Natural killer cell treated with Interleukin-12 subunit alpha and Interleukin-12 subunit beta and Interleukin-15 and Interleukin-18, amount 100 ng/mL, for 72 hours (primary cell): ENCODE measurements around the gene PDE4B. TPM values are rescaled to one million over a fixed set of nuclear protein-coding genes. Genes with fewer than 3 reads are reported as not detected.

Source experiments
- ATAC-seq, 2 donors: fragments of 150-1000 bp; cut with Tn5 transposase in 1 of 2; sonication (Bioruptor Pico), chemical (Tn5 transposase) in 1 of 2; 2 replicates each; pipeline ENCODE4 v1.10.0; 2021
- DNase-seq: peaks from one replicate; pipeline ENCODE4 v3.0.0; 2022; ENCODE audit warnings: low spot score
- H3K27ac Mint-ChIP-seq, 2 donors: 1 replicate in 1 of 2; 2 replicates in 1 of 2; pipeline ENCODE4 v1.8.0; 2022; ENCODE audit warnings: mixed read lengths in 2 of 2, mild to moderate bottlenecking in 1 of 2, moderate library complexity in 1 of 2
- H3K27me3 Mint-ChIP-seq, 2 donors: 1 replicate in 1 of 2; 2 replicates in 1 of 2; pipeline ENCODE4 v1.8.0; 2022; ENCODE audit warnings: mixed read lengths in 2 of 2
- H3K36me3 Mint-ChIP-seq: one replicate; pipeline ENCODE4 v1.8.0; 2022; ENCODE audit warnings: mixed read lengths
- H3K4me1 Mint-ChIP-seq, 2 donors: 1 replicate in 1 of 2; 2 replicates in 1 of 2; pipeline ENCODE4 v1.8.0; 2022; ENCODE audit warnings: low read depth in 2 of 2, mixed read lengths in 2 of 2, mild to moderate bottlenecking in 1 of 2
- H3K4me3 Mint-ChIP-seq: one replicate; pipeline ENCODE4 v1.8.0; 2022; ENCODE audit warnings: mixed read lengths
- H3K9me3 Mint-ChIP-seq: 2 replicates; pipeline ENCODE4 v1.8.0; 2022; ENCODE audit warnings: mixed read lengths
- total RNA-seq, 2 donors: library from RNA; stranded (reverse); gene quantifications; one replicate each; pipeline ENCODE4 v1.2.3, GENCODE V29; 2022

Gene PDE4B
- total RNA-seq, 2 donors from 2014 or later, result 83.8 to 136 TPM

GRCh38 chr1:66271216-66271903 is 478.7 kb downstream of the PDE4B start:
- H3K27ac Mint-ChIP-seq, result peak overlapping the region; percentile 96 to 99
- no peak for ATAC-seq
- peaks cover 43 to 54% of the 10 kb centered on the region in 2 donors for H3K4me1 Mint-ChIP-seq
- H3K27me3 Mint-ChIP-seq, result no peaks in the 10 kb centered on the region
- no peaks in the 10 kb centered on the region for H3K9me3 Mint-ChIP-seq
- DNase-seq, result no peak
- H3K36me3 Mint-ChIP-seq, result no peaks in the 10 kb centered on the region
- no peak overlapping the region for H3K4me3 Mint-ChIP-seq

DNA sequence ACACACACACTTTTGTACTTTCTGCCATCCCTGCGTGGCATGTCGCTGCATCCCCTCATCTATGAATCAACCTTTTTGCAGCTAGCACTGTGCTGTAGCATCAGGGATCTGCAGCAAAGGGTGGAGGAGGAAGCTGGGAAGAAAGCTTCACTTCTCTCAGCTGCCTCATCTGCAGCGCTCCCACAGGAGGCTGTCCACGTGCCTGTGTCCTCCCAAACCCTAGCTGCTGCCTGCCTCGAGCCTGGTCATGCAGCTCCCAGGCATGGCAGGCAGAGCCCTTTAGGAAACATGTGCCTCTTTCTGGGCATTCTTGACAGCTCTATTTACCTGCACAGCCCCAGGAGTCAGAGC is 479.2 kb downstream of the PDE4B start:
- Mint-ChIP-seq H3K4me1 (peaks cover 49 to 55% of the 10 kb centered on the region in 2 donors), H3K27ac (peak overlapping the region; percentile 96 to 99), H3K27me3 (no peaks in the 10 kb centered on the region), H3K4me3 (no peak overlapping the region), H3K9me3 (no peaks in the 10 kb centered on the region), H3K36me3 (no peaks in the 10 kb centered on the region)
- no peak for ATAC-seq
- no peak for DNase-seq

- no peaks in the 10 kb centered on the region for H3K36me3 Mint-ChIP-seq
- peak overlapping the region; percentile 60 for H3K4me3 Mint-ChIP-seq
- no peak for DNase-seq
- H3K27me3 Mint-ChIP-seq, result no peaks in the 10 kb centered on the region
- no peaks in the 10 kb centered on the region for H3K9me3 Mint-ChIP-seq
- peaks cover 64 to 70% of the 10 kb centered on the region in 2 donors for H3K4me1 Mint-ChIP-seq
- no peak for ATAC-seq
- peak overlapping the region; percentile 96 to 99 for H3K27ac Mint-ChIP-seq
These were observed 481.0 kb downstream of the PDE4B start for GRCh38 chr1:66273656-66274055.

DNA sequence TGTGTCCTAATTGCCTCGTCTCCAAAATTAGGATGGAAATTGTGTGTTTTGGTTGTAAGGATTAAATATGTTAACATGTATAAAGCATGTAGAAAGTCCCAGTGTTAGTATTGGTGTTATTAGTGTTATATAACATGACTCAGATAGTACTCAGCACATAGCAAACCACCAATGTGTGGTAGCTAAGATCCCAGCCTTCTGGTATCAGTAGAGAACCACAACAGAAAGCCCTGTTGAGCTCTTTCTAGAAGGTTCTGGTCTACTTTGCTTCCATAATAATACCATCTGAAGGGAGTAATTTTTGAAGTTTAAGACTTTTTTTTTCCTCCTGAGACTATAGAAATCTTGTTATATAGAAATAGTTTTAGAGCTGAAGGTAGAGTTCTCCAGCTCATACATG is 481.9 kb downstream of the PDE4B start:
- H3K36me3 Mint-ChIP-seq, result no peaks in the 10 kb centered on the region
- peaks cover 74 to 76% of the 10 kb centered on the region in 2 donors for H3K4me1 Mint-ChIP-seq
- H3K9me3 Mint-ChIP-seq, result no peaks in the 10 kb centered on the region
- ATAC-seq (peak; percentile 71 to 84), DNase-seq (peak; percentile 65)
- H3K27ac Mint-ChIP-seq, result peak overlapping the region; percentile 96 to 99
- no peaks in the 10 kb centered on the region for H3K27me3 Mint-ChIP-seq
- H3K4me3 Mint-ChIP-seq, result peak overlapping the region; percentile 96

GRCh38 chr1:66275083-66275482 is 482.4 kb downstream of the PDE4B start:
- DNase-seq (no peak), ATAC-seq (peak; percentile 77 to 85)
- no peaks in the 10 kb centered on the region for H3K27me3 Mint-ChIP-seq
- peaks cover 1% of the 10 kb centered on the region for H3K36me3 Mint-ChIP-seq
- H3K4me1 Mint-ChIP-seq, result peaks cover 78 to 79% of the 10 kb centered on the region in 2 donors
- H3K4me3 Mint-ChIP-seq, result peak overlapping the region; percentile 96
- peak overlapping the region; percentile 96 to 99 for H3K27ac Mint-ChIP-seq
- H3K9me3 Mint-ChIP-seq, result no peaks in the 10 kb centered on the region

- Mint-ChIP-seq H3K4me1 (peaks cover 78 to 79% of the 10 kb centered on the region in 2 donors), H3K36me3 (peaks cover 7% of the 10 kb centered on the region), H3K27me3 (no peaks in the 10 kb centered on the region), H3K27ac (peak overlapping the region; percentile 96 to 99), H3K4me3 (peak overlapping the region; percentile 96), H3K9me3 (no peaks in the 10 kb centered on the region)
- ATAC-seq, result peak; percentile 50 to 66
- DNase-seq, result peak; percentile 78
These were observed 482.9 kb downstream of the PDE4B start for GRCh38 chr1:66275601-66276023.

- H3K4me1 Mint-ChIP-seq, result peaks cover 83 to 84% of the 10 kb centered on the region in 2 donors
- H3K27me3 Mint-ChIP-seq, result no peaks in the 10 kb centered on the region
- H3K4me3 Mint-ChIP-seq, result peak overlapping the region; percentile 96
- H3K27ac Mint-ChIP-seq, result peak overlapping the region; percentile 96 to 99
- peaks cover 7% of the 10 kb centered on the region for H3K36me3 Mint-ChIP-seq
- peak; percentile 85 to 87 for ATAC-seq
- peak; percentile 75 for DNase-seq
- H3K9me3 Mint-ChIP-seq, result no peaks in the 10 kb centered on the region
These were observed 483.5 kb downstream of the PDE4B start for GRCh38 chr1:66276218-66276617.

- ATAC-seq, result no peak
- no peak for DNase-seq
- Mint-ChIP-seq H3K4me3 (peak overlapping the region; percentile 62), H3K27me3 (no peaks in the 10 kb centered on the region), H3K27ac (peak overlapping the region; percentile 96 to 99), H3K36me3 (peaks cover 7% of the 10 kb centered on the region), H3K4me1 (peaks cover 79 to 94% of the 10 kb centered on the region in 2 donors), H3K9me3 (no peaks in the 10 kb centered on the region)
These were observed 485.7 kb downstream of the PDE4B start for GRCh38 chr1:66278260-66279021.

DNA sequence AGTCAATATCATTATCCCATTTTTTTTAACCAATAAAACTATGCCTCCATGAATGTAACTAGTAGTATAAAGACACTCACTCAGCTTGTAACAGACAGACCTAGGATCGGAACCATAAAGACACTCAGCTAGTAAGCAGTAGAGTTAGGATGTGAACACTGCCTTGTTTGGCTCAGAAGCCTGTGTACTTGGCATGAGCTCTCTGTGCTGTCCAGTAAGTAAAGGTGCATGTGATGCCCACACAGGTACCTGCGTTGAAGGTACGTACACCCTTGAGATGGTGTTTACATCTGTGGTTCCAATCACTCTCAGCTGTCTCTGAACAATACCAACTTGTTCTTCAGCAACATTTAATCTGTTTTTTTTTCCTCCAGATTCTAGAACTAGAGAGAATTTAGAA is 489.1 kb downstream of the PDE4B start:
- peak in 1 of 2 donors; percentile 4 for ATAC-seq
- DNase-seq, result no peak
- Mint-ChIP-seq H3K4me3 (peak overlapping the region; percentile 62), H3K36me3 (peaks cover 12% of the 10 kb centered on the region), H3K4me1 (peaks cover 79 to 93% of the 10 kb centered on the region in 2 donors), H3K9me3 (peaks cover 3% of the 10 kb centered on the region), H3K27me3 (no peaks in the 10 kb centered on the region), H3K27ac (peak overlapping the region; percentile 96 to 99)

DNA sequence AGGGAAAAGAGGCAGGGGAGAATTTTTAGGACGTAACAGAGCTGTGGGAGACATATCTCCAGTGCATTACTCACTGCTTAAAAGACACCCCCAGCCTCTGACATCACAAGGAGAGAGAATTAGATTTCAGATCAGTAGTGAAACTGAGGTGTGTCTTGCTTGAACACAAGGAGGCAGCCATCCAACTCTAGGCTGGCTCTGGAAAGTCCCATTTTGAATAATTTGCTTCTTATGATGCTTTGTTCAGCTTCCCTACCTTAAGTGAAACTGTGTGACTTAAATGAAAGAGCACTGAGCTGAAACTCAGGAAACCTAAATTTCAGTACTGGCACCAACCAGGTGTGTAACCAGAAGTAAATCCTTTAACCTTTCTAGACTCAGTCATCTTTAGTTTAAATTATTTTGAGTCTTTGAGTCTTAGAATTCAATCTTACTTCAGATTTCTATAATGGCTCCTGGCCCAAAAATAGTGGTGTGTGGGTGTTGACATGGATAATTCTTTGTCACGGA is 489.7 kb downstream of the PDE4B start:
- Mint-ChIP-seq H3K4me1 (peaks cover 76 to 89% of the 10 kb centered on the region in 2 donors), H3K4me3 (peak overlapping the region; percentile 62), H3K27me3 (no peaks in the 10 kb centered on the region), H3K36me3 (peaks cover 12% of the 10 kb centered on the region), H3K9me3 (peaks cover 3% of the 10 kb centered on the region), H3K27ac (peak overlapping the region; percentile 96 to 99)
- ATAC-seq (peak; percentile 90 to 94), DNase-seq (peak; percentile 78)

DNA sequence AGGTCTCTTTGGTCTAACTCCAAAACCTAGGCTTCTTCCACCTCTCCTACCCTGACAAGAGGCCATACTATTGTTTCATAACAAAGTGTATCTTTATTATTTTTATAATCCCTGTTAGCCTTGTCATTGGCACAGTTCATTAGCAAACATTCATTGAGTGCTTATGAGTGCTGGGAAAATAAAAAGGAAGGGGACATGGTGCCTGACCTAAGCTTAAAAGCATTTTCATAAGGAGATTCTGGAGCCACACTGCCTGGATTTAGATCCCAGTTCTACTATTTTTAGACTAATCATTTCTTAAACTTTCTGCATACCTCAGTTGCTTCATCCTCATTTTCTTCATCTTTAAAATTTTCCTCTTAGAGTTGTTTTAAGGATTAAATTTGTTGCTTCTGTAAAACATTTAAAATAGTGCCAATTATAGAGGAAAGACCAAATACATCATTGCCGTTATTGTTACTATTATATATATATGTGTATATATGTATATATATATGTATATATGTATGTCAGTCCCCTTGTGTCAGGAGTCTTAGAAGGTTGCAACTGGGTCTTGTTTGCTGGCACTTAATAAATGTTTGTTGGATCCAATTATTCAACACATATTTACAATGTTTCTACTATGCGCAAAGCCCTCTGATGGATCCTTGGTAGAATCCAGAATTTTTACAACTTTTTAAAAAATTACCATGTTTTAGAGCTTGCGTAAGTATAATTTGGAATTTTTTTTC is 490.4 kb downstream of the PDE4B start:
- peak overlapping the region; percentile 70 for H3K4me3 Mint-ChIP-seq
- H3K36me3 Mint-ChIP-seq, result peaks cover 12% of the 10 kb centered on the region
- peaks cover 72 to 87% of the 10 kb centered on the region in 2 donors for H3K4me1 Mint-ChIP-seq
- peaks cover 3% of the 10 kb centered on the region for H3K9me3 Mint-ChIP-seq
- ATAC-seq (no peak), DNase-seq (no peak)
- H3K27ac Mint-ChIP-seq, result peak overlapping the region; percentile 96 to 99
- H3K27me3 Mint-ChIP-seq, result no peaks in the 10 kb centered on the region

- peak overlapping the region; percentile 96 to 99 for H3K27ac Mint-ChIP-seq
- H3K36me3 Mint-ChIP-seq, result peaks cover 14% of the 10 kb centered on the region
- peak overlapping the region; percentile 70 for H3K4me3 Mint-ChIP-seq
- peaks cover 71 to 87% of the 10 kb centered on the region in 2 donors for H3K4me1 Mint-ChIP-seq
- H3K27me3 Mint-ChIP-seq, result peaks cover 0 to 2% of the 10 kb centered on the region in 2 donors
- H3K9me3 Mint-ChIP-seq, result peaks cover 3% of the 10 kb centered on the region
- DNase-seq (no peak), ATAC-seq (peak; percentile 65)
These were observed 490.9 kb downstream of the PDE4B start for GRCh38 chr1:66283622-66284041.

- H3K4me1 Mint-ChIP-seq, result peaks cover 69 to 87% of the 10 kb centered on the region in 2 donors
- peak overlapping the region; percentile 96 to 99 for H3K27ac Mint-ChIP-seq
- peaks cover 25% of the 10 kb centered on the region for H3K36me3 Mint-ChIP-seq
- ATAC-seq, result no peak
- peaks cover 2 to 13% of the 10 kb centered on the region in 2 donors for H3K27me3 Mint-ChIP-seq
- peak overlapping the region; percentile 33 for H3K4me3 Mint-ChIP-seq
- H3K9me3 Mint-ChIP-seq, result peaks cover 5% of the 10 kb centered on the region
- DNase-seq, result no peak
These were observed 492.1 kb downstream of the PDE4B start for GRCh38 chr1:66284746-66285145.
